Esophagus muscularis mucosa (tissue), 4 donors: ENCODE measurements around the gene PTN.
"Not testable (repeated sequence)": the region's sequence is repeated elsewhere in the genome, so short reads cannot be mapped to it uniquely, and the experiment has no call there.

Experiments
- EP300 ChIP-seq: sonication (generic); formaldehyde crosslinking; IDR thresholded peaks from one replicate; pipeline ENCODE4 v1.6.1; 2017; ENCODE audit warnings: antibody characterized with exemption
- POLR2A ChIP-seq: fragments of 450-650 bp; IDR thresholded peaks from one replicate; pipeline ENCODE4 v1.6.1; 2017; ENCODE audit warnings: antibody characterized with exemption, moderate library complexity, mild to moderate bottlenecking, low read depth
- POLR2AphosphoS5 ChIP-seq, 2 donors: sonication (generic); formaldehyde crosslinking; IDR thresholded peaks; one replicate each; pipeline ENCODE4 v1.6.1; 2017; ENCODE audit warnings: antibody characterized with exemption in 2 of 2
- TF ChIP-seq, protein P1 (sequence below), 3 experiments: fragments of 200-600 bp in 2 of 3; fragments of 450-650 bp in 1 of 3; sonication (generic) in 2 of 3; IDR thresholded peaks; one replicate each; pipeline ENCODE4 v1.5.1; 2017 to 2019; ENCODE audit warnings: antibody characterized with exemption in 3 of 3, mild to moderate bottlenecking in 2 of 3, moderate library complexity in 1 of 3

DNA sequence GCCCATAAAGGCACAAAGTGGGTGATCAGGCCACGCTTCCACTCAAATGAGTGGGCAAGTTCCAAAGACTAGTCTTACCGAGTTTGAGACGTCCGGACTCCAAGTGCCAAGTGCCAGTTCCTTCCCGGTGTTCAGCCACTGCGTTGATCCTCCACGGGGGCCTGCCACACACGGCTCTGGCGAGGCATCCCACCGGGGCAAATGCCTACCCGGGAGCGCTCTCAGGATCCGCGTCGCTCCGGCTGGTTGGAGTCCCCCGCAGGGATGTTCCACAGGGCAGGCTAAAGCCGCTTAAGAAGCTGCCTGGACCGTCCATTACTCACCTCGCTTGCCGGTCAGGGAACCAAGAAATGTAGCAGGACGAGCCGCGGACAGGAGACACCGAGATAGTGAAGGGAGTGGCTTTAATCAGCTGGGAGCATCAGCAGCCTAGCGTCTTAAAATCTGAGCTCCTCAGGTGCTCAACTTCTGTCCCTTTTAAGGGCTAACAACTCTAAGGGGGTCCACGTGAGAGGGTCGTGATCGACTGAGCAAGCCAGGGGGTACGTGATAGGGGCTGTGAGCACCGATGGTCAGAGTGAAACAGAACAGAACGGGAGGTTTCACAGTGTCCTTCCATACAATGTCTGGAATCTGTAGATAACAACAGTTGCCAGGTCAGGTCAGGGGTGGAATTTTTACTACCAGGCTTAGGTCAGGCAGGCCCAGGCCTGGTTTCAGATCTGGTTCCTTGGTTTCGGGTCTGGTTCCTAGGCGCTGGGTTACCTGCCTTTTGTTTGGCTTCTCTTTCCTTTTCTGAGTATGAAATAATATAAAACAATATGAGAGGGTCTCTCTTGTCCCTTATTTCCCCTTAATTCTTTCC is 75.3 kb downstream of the PTN start:
- TF ChIP-seq, protein P1, sequence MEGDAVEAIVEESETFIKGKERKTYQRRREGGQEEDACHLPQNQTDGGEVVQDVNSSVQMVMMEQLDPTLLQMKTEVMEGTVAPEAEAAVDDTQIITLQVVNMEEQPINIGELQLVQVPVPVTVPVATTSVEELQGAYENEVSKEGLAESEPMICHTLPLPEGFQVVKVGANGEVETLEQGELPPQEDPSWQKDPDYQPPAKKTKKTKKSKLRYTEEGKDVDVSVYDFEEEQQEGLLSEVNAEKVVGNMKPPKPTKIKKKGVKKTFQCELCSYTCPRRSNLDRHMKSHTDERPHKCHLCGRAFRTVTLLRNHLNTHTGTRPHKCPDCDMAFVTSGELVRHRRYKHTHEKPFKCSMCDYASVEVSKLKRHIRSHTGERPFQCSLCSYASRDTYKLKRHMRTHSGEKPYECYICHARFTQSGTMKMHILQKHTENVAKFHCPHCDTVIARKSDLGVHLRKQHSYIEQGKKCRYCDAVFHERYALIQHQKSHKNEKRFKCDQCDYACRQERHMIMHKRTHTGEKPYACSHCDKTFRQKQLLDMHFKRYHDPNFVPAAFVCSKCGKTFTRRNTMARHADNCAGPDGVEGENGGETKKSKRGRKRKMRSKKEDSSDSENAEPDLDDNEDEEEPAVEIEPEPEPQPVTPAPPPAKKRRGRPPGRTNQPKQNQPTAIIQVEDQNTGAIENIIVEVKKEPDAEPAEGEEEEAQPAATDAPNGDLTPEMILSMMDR (IDR thresholded peaks at IDR 0.05) = not testable (repeated sequence)
- TF ChIP-seq POLR2A; POLR2AphosphoS5 (IDR thresholded peaks at IDR 0.05); EP300: not testable (repeated sequence)
